ENCODE results near the gene GALNT17.
"Not testable (repeated sequence)": the region's sequence is repeated elsewhere in the genome, so short reads cannot be mapped to it uniquely, and the experiment has no call there.

Gene GALNT17

DNA sequence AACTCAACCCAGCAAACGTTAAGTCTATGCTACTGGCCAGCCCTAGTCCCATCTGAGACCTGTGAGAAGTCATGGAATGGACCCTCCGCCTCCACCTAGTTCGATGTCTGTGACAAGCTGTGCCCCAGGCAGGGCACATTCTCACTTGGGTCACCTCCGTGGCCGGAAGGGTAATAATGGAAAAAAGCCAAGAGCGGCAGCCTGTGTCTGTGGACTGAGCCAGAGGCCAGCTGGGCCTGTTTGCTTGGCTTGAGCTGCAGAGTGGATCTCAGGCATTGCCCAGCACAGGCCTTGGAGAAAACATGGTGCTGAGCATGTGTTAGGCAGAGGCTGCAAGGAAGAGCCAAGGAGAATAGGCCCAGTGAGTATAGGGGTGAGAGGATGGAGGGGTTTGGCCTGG lies 97.8 kb downstream of the GALNT17 start:
- DNase-seq (ENCODE audit: low read depth in 1 of 2, low spot score in 1 of 2) = no peak

DNA sequence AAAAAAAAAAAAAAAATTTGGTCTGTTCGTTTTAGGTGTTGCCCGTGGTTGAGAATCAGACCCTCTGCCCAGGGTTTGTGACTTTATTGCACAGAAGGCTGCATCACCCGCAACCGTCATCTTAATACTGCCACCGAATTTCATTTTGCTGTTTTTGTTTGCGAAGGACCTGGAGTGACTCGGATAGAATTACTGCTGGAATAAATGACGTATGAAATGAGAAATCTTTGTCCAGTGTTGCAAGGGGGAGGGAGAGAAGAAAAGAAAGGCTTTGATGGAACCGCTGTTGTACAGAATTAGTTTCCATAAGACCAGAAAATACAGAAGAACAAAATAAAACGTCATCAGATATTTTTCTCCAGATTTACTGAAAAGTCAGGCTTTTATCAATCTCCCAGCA lies 103.3 kb downstream of the GALNT17 start:
- DNase-seq (ENCODE audit: low read depth in 1 of 2, low spot score in 1 of 2) = no peak

DNA sequence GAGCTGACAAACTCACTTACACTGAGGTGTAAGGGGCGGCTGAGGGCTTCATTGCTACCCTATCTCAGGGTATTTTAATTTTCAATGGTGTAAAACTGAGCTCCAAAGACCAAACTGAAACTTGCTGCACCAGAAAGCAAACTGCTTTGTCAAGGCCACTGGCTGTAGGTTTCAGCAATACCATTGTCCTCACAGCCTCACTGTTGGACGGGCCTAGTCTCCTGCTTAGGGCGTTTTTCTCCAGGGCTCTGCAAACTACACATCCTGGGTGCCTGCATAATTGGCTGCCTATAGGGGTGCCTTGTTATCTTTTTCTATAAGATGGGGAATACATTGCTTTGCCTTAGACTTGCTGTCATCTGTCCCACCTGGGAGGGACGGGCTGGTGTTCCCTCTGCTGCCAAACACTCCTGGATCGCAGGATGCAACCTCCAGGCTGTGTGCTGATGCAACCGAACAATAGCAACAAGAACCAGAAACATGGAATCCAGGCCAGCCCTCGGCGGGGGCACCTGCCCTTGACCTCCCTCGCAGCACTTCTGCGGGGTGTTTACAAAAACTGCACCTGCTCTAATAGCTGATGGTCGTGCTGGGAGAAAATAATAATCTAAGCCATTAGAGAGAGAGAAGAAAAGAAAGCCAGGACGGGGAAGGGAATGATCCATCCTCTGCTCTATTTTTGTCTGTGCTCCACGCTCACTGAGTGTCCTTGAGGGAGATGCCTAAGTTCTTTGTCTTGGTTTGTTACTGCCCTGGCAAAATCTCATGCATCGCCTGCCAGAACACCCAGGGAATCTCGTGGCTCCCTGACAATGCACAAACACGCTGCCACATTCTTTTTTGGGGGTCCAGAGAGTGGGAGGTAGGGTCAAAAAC lies 104.5 kb downstream of the GALNT17 start:
- DNase-seq (ENCODE audit: low read depth in 1 of 2, low spot score in 1 of 2) = no peak

DNA sequence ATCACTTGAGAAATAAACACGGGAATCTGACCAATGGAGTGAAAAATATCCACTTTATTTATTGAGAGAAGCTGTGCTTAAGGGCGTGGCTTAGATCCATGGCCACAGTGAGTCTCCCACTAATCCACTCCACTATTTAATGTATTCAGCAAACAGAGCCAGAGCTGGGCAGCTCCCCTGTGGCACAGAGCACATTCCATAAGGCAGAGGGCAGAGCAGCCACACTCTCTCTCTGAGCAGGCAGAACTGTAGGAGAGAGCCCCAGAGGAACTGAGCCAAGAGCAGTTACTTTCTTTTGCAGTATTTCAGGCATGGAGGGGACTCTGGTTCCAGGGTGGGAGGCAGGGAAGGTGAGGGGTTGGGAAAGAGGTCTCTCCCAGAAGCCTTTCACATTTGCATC lies 106.0 kb downstream of the GALNT17 start:
- no peak for DNase-seq (ENCODE audit: low read depth in 1 of 2, low spot score in 1 of 2)

DNA sequence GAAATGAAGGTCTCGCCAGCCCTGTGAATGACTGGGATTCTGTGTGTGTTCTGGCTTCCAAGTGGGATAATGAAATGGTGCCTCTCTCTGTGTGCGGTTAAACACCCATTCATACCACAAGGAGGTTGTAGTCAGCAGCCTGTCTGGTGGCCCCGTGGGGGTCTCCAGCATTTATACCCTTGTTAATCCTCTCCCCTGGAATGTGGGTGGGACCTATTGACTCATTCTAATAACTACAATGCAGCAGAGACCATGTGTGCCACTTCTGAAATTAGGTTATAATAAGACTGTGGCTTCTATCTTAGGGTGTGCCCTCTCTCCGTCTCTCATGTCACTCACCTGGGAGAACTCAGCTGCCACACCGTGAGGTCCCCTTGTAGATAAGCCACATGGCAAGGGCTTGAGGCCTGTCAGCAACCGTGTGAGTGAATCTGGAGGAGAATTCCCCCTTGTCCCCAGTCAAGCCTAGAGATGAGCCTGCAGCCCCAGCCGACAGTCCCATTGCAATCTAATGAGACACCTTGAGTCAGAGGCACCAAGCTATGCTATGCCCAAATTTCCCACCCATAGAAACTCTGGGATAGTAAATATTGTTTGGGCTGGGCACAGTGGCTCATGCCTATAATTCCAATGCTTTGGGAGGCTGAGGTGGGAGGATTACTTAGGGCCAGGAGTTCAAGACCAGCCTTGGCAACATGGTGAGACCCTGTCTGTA lies 106.8 kb downstream of the GALNT17 start:
- DNase-seq (ENCODE audit: low read depth in 1 of 2, low spot score in 1 of 2) = no peak

DNA sequence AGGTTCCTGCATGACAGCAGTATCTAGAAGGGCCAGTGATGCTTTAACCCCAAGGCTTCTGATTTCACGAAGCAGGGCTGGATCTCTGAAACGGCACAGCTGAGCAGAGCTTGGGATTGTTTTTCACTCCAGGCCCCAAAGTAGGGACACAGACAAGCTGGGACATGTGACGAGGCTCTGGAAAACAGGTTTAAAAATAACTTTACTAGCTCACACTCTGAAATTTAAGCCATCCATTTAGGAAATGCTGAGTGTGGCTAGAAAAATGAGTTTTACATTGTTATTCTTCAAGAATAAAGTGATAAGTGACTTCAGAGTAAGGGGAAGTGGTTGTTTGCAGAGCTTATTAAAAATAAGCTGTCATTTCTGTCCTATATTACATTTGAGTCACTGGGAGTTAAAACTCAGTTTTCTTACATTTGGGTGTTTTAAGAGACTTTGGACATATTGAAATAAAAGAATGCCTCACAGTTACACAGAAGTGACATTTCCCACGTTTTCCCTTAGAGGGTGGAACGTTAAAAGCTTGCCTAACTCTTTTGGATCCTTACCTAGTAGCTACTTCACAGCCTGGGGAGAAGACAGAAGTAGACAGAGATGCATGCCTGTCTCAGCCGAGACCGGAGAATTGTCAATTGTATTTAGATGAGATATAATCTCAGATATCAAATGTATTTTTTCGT lies 107.8 kb downstream of the GALNT17 start:
- no peak for DNase-seq (ENCODE audit: low read depth in 1 of 2, low spot score in 1 of 2)

DNA sequence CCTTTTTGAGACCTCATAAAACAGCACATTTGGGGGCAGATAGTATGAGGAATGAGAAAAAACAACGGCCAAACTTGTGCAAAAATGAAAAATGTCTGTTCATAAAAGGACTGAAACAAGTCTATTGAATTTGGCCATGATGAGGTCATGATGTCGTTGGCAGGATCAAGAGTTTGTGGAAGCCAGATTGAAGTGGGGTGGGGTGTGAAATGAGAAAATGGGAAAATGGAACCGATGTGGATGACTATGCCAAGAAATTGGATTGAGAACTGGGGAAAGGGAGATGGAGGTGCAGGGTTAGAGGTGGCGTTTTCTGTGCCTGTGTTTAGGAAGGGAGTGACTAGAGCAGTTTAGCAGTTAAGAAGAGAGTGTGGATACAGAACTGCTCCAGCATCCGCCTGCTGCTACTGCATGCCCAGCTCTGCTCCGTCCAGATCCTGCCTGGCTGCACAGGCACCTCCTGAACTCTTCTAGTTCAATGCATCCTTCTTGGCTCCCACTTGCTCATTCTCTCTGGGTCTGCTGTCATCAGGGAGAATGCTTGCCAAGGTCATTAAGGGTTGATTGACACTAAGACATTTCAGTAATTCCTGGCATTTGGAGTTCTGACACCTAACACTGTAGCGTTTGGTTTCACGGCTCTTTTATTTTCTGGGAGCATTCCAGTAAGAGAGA lies 111.9 kb downstream of the GALNT17 start:
- DNase-seq (ENCODE audit: low read depth in 1 of 2, low spot score in 1 of 2) = no peak

DNA sequence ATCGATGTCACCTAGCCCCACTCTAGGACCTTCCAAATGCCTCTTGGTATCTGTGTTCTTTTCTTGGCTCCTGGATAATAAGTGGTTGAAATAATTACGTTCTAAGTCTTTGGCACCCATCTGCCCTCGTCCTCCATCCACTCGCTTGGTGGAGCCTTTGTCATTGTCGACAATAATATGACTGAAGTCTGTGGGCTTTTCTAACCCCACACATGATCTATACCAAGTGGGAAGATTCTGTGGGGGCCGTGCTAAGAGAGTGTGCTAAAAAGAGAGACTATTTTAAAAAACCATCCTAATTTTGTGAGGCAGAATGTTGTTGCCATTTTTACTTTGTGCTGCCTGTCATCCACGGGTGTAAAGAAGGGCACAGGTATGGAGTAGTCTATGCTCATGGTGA lies 113.1 kb downstream of the GALNT17 start:
- no peak for DNase-seq (ENCODE audit: low read depth in 1 of 2, low spot score in 1 of 2)

DNA sequence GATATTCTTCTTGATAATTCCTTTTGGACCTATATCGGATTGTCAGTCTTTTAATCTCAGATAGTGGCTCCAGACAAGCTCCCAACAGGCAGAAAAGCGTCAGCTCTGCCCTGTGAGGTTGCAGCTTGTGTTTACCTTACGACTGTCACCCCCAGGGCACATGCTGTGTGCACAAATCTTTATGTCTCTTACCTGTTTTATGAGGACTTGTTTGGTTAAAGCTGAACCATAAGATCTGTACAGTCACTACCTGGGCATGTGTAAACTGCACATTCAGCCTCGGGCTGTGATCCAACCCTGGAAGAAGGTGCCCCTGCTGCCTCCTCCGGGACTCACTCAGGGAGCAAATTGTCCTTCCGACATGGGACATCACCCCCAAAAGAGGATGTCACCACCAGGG lies 119.8 kb downstream of the GALNT17 start:
- no peak for DNase-seq (ENCODE audit: low read depth in 1 of 2, low spot score in 1 of 2)

DNA sequence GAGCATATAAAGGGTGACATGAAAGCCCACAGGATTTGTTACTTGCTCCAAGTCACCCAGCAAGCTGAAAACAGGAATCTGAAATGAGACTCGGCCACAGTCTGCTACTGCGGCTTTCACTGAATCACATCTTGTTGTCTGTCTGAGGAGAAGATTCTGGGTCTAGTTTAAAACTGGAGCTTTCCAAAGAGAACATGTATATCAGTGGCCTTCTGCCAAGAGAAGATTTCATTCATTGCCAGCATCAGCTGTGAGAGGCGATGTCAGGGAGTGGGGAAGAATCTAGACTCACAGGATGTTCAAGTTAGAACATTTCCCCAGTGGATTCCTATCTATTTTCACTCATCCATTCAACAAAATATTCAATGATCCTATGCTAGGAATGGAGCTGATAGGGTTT lies 122.8 kb downstream of the GALNT17 start:
- no peak for DNase-seq (ENCODE audit: low read depth in 1 of 2, low spot score in 1 of 2)

DNA sequence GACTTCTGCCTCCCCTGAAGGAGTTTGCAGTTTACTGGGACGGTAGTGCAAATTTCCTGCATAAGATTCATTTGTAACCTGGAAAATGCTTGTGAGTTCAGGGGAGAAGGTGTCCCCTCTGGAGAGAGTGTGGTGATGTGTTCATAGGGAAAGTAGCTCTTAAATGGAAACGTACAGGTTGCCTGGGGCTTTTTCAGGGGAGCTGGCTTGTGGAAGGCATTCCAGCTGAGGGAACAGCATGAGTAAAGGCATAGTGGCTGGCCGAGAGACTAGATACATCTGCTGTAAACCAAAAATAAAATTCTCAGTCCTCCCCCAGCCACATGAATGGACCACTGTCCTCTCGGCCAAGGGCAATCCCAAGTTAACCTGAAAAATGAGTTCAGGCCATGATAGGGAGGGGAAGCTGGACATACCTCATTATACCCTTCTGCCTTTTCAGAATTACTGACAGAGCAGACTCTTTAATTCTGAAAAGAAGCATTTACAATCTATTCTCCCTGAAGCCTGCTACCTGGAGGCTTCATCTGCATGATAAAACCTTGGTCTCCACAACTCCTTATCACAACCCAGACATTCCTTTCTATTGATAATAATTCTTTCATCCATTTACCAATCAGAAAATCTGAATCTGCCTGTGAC lies 123.7 kb downstream of the GALNT17 start:
- no peak for DNase-seq (ENCODE audit: low read depth in 1 of 2, low spot score in 1 of 2)

DNA sequence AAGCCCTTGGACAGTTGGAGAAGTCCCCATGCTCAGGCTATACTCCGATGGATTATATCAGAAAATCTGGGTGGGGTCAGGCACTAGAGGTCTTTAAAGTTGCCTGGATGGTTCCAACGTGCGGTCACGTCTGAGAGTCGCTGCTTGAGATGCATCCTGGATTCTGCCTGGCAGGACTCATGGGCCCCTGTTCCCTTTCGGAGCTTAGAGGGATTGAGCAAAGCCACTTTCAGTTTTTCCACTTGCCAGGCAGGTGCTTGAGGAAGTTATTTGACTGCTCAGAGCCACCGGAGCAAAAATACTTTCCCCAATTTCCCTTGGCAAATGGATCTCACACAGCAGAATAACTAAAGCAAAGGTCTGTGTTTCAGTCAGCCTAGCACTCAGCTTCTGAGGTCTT lies 129.1 kb downstream of the GALNT17 start:
- DNase-seq (ENCODE audit: low read depth in 1 of 2, low spot score in 1 of 2) = no peak

DNA sequence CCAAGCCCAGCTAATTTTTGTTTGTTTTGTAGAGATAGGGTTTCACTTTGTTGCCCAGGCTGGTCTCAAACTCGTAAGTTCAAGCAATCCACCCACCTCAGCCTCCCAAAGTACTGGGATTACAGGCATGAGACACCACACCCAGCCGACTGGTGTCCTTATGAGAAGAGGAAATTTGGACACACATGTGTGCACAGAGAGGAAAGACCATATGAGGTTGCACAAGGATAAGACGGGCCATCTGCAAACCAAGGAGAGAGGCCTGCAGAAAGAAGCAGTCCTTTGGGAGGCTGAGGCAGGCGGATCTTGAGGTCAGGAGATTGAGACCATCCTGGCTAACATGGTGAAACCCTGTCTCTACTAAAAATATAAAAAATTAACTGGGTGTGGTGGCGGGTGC lies 130.9 kb downstream of the GALNT17 start:
- not testable (repeated sequence) for DNase-seq (ENCODE audit: low read depth in 1 of 2, low spot score in 1 of 2)

DNA sequence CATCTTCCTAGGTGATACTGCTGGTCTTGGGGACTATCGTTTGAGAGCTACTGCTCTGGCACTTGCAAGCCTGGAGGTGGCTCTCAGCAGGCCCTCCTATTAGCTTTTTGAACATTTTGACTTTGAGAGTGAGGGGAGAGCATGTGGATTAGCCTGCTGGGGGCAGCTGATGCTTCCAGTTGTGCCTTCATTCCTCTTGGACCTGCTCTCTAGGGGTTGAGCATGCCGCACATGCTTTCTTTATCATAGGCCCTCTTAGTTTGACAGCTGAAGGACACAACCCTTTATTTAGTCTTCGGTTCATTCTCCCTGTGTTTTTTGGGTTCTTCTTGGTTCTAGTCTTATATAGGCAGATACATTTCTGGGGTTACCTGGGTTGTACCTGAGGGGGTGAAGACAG lies 132.1 kb downstream of the GALNT17 start:
- DNase-seq (ENCODE audit: low read depth in 1 of 2, low spot score in 1 of 2) = no peak

DNA sequence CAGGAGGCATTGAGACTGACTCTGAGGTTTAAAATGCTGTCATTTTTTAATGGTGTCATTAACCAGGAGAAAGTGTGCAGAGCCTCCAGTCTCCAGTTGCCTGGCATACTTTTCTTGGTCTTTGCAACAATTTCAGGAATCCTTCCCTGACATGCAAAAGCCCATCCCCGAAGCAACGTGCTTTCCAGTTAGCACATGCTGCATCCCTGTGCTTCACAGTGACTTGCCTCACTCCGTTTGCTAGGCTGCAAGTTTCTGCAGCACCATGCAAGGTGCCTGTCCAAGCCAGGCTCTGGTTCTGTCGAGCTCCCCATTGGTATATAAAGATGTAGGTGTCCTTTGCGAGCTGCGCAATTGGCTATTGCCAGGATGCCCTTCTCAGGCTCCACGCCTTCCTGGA lies 135.0 kb downstream of the GALNT17 start:
- DNase-seq (ENCODE audit: low read depth in 1 of 2, low spot score in 1 of 2) = no peak

DNA sequence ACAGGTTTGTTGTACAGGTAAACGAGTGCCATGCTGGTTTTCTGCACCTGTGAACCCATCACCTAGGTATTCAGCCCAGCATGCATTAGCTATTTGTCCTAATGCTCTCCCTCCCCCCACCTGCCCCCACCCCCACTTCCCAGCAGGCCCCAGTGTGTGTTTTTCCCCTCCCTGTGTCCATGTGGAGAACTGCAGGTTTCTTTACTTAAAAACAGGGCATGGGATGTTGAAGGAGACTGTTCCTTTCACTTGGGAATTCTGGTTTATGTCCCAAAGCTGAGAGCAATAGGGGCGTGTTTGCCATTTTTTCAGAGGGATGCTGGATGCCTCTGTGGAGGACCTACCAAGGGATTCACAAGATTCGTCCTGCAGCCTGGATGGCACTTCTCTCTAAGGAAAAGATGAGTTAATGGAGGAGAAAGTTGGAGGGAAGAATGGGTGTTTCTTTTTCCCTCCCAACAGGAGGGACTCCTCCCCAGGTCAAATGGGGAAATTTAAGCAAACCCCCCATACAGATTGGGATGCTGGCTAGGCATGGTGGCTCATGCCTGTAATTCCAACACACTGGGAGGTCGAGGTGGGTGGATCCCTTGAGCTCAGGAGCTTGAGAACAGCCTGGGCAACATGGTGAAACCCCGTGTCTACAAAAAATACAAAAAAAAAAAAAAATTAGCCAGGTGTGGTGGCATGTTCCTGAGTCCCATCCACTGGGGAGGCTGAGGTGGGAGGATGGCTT lies 136.0 kb downstream of the GALNT17 start:
- DNase-seq (ENCODE audit: low read depth in 1 of 2, low spot score in 1 of 2) = no peak

DNA sequence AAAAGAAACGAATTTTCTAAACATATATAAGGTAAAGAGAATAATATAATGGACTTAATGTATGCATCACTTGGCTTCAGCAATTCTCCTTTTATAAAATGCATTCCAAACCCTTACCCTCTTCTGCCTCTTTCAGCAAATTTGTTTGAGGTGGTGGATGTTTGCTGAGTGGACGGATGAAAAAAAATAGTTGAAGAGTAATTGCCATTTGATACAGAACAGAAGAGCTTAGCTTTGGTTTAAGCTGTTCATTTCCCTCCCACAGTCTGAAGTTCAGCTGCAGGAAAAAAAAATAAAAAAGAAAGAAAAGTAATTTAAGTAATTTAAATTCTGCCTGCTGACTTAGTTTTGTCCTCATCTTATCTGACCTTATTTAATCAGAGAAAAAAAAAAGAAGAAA lies 138.6 kb downstream of the GALNT17 start:
- no peak for DNase-seq (ENCODE audit: low read depth in 1 of 2, low spot score in 1 of 2)

DNA sequence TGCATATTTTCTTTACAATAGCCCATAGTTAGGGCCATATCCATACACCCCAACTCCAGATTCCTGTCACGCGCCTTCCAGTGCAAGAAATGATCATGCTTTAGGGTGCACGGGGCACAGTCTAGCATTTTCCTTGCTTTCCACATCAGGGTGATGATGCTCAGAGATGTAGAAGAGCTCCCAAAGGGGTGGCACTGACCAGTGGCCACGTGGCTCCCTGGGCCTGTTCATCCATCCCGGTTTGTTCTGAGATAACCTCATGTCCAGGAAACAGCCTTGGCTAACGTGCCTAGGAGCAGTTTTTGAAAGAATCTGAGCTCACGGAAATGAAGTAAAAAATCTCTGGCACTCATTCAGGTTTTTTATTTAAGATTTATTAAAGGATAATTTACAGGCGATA lies 139.3 kb downstream of the GALNT17 start:
- DNase-seq (ENCODE audit: low read depth in 1 of 2, low spot score in 1 of 2) = no peak

DNA sequence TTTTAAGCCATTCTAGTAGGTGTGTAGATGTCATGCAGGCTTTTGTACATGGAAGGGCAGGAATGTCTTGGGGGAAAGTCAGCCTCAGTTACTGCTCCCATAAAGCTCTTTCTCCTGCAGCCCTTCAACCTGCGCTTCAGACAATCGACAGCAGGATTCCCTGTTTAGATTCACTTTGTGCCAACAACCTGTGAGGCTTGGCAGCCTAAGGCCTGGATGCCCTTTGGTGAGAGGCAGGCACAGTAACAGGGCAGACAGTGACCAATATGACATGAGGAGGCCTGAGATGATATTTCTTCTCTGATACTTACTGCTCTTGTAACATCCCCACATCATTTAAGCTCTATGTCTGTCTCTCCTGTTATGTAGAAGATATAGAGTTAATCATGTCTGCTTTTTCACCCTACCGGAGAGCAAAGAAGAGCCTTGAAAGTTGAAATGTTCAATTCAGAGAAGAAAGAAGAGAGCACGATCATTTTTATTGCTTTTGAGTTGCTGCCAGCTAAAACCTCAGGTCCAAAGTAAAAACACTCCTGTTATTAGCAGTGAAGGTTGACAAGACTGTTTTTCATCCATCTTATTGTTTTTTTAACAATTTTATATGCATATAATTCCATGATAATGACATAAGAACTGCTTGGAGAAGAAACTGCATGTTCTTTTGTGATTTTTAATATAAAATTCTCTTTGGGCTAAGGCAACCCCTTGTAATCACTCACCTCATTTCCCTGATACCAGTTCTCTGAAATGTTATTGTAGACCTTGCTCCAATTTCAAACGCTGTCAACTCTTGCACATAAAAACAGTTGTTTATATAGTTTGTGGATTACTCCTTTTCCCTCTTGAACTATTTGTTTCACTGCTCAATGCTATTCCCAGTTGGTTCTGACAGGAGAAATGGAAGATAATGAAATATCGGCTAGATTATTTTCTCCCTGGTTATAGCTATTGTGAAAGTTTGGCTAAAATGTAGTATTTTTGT lies 140.9 kb downstream of the GALNT17 start:
- DNase-seq (ENCODE audit: low read depth in 1 of 2, low spot score in 1 of 2) = no peak
